ENCODE measurements around the gene HNRNPA3. TPM values are rescaled to one million over a fixed set of nuclear protein-coding genes. Genes with fewer than 3 reads are reported as not detected.
A peak's percentile ranks its signal among the peaks of the same experiment; 100 is the strongest.

The HNRNPA3 gene
- total and polyA plus RNA-seq, 2 of the 13 experiments (the other 11 are each of a cell fraction or from before 2014, with no cell fraction given): 73.3 to 97.7 TPM

- TF ChIP-seq MYPOP (CRISPR knock-in tag; IDR thresholded peaks at IDR 0.05) (peak; percentile 69), YEATS2 (CRISPR knock-in tag; IDR thresholded peaks at IDR 0.05; ENCODE audit: borderline replicate concordance) (peak; percentile 81; the same call in 1 of the 2 replicates), TGIF2 (CRISPR knock-in tag; IDR thresholded peaks at IDR 0.05) (peak; percentile 97), PHF20 (CRISPR knock-in tag; IDR thresholded peaks at IDR 0.05) (no peak; the same call in 1 of the 2 replicates), ZSCAN31 (CRISPR knock-in tag; IDR thresholded peaks at IDR 0.05; ENCODE audit: low read depth) (peak; percentile 59; the same call in 1 of the 2 replicates), CENPX (CRISPR knock-in tag; IDR thresholded peaks at IDR 0.05) (no peak), CBFB (CRISPR knock-in tag; IDR thresholded peaks at IDR 0.05) (peak; percentile 98), TOPORS (CRISPR knock-in tag; IDR thresholded peaks at IDR 0.05) (peak; percentile 69; the same call in 1 of the 2 replicates), ZMAT3 (CRISPR knock-in tag; conservative IDR thresholded peaks at IDR 0.05) (0 out of 2 replicates have a peak, but pooled peaks have one; percentile 64), ZNF75D (CRISPR knock-in tag; IDR thresholded peaks at IDR 0.05; ENCODE audit: borderline replicate concordance) (no peak), ZNF777 (CRISPR knock-in tag; IDR thresholded peaks at IDR 0.05) (no peak), SIN3A (IDR thresholded peaks at IDR 0.05; ENCODE audit: borderline replicate concordance, low read depth, low read length) (no peak), ZNF251 (CRISPR knock-in tag; IDR thresholded peaks at IDR 0.05) (no peak), ELK4 (CRISPR knock-in tag; IDR thresholded peaks at IDR 0.05; ENCODE audit: borderline replicate concordance) (no peak), MAFG (CRISPR knock-in tag; IDR thresholded peaks at IDR 0.05) (no peak), RORA (CRISPR knock-in tag; IDR thresholded peaks at IDR 0.05) (no peak), SP140L (CRISPR knock-in tag; IDR thresholded peaks at IDR 0.05; ENCODE audit: borderline replicate concordance) (no peak), ZNF747 (CRISPR knock-in tag; IDR thresholded peaks at IDR 0.05; ENCODE audit: borderline replicate concordance) (no peak), ZNF652 (CRISPR knock-in tag; IDR thresholded peaks at IDR 0.05; ENCODE audit: borderline replicate concordance, low read depth) (no peak; the same call in 1 of the 2 replicates), ZNF383 (CRISPR knock-in tag; IDR thresholded peaks at IDR 0.05; ENCODE audit: borderline replicate concordance) (no peak), CC2D1A (CRISPR knock-in tag; IDR thresholded peaks at IDR 0.05) (no peak), ARNT (IDR thresholded peaks at IDR 0.05) (no peak), NAIF1 (CRISPR knock-in tag; IDR thresholded peaks at IDR 0.05; ENCODE audit: borderline replicate concordance) (peak; percentile 1; the same call in 1 of the 2 replicates), ZSCAN22 (CRISPR knock-in tag; IDR thresholded peaks at IDR 0.05) (peak; percentile 50; the same call in 1 of the 2 replicates), EZH2 (conservative IDR thresholded peaks at IDR 0.05; ENCODE audit: low read depth, low read length) (no peak), HDAC6 (IDR thresholded peaks at IDR 0.05; ENCODE audit: low read depth, low read length) (no peak), HNF4A (CRISPR knock-in tag; IDR thresholded peaks at IDR 0.05) (peak; percentile 99), ZNF570 (CRISPR knock-in tag; IDR thresholded peaks at IDR 0.05; ENCODE audit: borderline replicate concordance) (no peak), BRD4 (CRISPR knock-in tag; IDR thresholded peaks at IDR 0.05) (peak; percentile 82; the same call in 1 of the 2 replicates), ZBTB25 (CRISPR knock-in tag; IDR thresholded peaks at IDR 0.05) (peak; percentile 92)
Measured at GRCh38 chr2:177187631-177188312, 24.8 kb upstream of the HNRNPA3 start (continued).

Measured in HepG2 (cell line).